Suppressor macrophage treated with lipopolysaccharide for 1 hour (primary cell): Measurements from ENCODE around the gene HIVEP2.

ENCODE experiments used
- DNase-seq, 3 donors: peaks; one replicate each; pipeline ENCODE4 v3.0.0-alpha.2; 2020 to 2022

The HIVEP2 gene

GRCh38 chr6:142771162-142771561 is 173.8 kb downstream of the HIVEP2 start:
- no peak for DNase-seq

GRCh38 chr6:142765306-142765705 is 179.7 kb downstream of the HIVEP2 start:
- DNase-seq, result no peak

GRCh38 chr6:142764311-142764710 is 180.7 kb downstream of the HIVEP2 start:
- no peak for DNase-seq

DNA sequence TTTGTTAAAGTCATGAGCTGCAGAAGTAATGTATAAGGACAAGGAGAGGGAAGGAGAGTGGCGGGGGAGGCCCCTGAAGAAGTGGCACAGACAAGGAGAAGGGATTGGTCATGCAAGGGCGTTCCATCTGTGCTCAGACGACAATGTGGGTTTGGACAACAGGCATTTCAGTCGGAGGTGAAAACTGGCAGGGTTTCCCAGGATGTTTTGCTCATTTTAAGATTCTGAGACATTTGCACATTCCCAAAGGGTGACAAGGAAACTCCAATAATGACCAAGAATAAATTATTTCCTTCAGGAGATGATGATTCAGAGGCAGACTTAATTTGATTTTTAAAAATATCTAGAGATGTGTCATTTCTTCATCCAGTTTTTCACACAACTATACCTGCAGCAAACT is 181.8 kb downstream of the HIVEP2 start:
- DNase-seq, result no peak

- DNase-seq, result no peak
These were observed 183.2 kb downstream of the HIVEP2 start for GRCh38 chr6:142761756-142762155.

DNA sequence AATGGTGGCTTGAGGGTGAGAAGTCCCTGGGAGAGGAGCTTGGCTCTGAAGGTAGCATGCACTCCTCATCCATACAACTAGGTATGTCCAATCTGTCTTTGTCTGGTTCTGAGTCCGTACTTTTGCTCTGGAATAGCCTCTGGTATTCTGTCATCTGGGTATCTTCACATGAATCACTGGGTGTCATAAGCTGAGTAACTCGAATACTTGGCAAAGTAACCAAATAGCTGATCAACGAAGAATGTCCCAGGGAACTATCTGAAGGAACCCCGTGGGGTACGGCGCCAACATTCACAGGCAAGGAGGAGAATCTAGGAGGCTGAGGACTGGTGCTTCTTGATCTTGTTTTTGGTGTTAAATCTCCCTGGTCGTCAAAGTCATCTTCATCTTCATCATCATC is 184.8 kb downstream of the HIVEP2 start:
- no peak for DNase-seq

DNA sequence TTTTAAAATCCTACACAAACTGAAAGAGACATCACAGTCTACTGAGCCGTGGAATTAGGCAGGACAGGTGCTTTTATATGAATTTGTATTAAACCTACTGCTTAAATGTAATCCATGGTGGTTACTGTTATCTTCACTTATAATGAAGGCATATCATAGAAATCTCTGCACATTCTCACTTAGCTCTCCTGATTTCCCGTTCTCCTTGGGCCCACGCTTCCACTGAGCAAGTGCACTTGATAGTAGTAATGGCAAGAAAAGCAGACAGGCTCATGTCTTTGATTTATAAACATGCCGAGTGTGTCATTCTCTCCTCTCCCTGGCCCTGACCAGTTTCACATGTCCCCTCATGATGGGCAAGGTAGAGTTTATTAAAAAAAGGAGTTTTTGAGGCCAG is 186.3 kb downstream of the HIVEP2 start:
- no peak for DNase-seq

- DNase-seq, result no peak
These were observed 186.9 kb downstream of the HIVEP2 start for GRCh38 chr6:142757852-142758628.

- no peak for DNase-seq
These were observed 188.8 kb downstream of the HIVEP2 start for GRCh38 chr6:142756215-142756630.

- DNase-seq, result no peak
These were observed 191.8 kb downstream of the HIVEP2 start for GRCh38 chr6:142753196-142753595.

DNA sequence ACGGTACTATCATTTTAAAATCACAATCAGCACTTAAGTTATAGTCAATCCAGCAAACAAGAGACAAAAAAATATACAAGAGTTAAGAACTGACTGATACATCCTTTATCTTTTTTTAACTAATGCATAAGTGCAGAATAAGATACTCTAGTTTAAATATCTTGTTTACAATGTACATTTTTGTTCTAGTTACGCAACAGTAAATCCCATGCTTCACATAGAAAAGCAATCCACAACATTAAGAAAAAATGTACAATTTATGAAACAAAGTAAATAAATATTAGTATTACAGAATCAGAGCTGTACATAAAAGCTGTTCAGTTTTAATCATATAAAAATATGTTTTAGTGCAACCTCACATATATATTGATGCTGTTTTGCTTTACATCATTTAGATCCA is 192.6 kb downstream of the HIVEP2 start:
- no peak for DNase-seq

DNA sequence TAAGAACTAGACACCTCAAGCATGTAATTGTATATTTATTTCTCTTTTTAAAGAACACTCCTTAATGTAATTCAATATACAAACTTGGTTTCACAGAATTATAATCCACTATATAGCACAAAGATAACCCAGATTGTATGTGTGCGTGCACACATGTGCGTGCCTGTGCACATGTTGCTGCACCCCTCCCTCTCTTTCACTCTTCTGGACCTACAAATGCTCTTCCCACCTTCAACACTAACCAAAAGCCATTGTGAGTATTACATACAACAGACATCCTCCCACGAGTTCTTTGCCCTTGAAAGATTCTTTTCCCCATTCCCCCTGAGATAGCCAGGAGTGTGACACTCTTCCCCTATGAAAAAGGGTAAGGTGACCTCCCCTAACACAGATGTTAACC is 193.5 kb downstream of the HIVEP2 start:
- no peak for DNase-seq

DNA sequence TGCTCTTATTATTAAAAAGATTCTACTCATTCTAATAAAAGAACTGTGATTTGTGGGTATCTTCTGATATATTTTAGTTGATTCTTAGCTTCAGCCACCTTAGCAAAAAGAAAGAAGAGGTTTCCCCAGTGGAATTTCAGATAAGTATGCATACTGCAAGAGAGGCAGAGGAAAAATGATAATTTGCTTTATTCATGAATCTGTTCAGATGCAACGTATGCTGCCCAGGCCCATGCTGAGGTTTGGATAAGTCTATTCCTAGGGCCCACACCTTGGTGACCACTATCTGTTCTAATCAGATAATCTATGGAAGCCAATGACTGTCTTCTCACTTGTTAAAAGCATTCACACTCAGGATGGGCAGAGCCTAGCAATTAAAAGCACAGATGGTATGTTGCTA is 194.0 kb downstream of the HIVEP2 start:
- no peak for DNase-seq

GRCh38 chr6:142749556-142749955 is 195.4 kb downstream of the HIVEP2 start:
- no peak for DNase-seq

- peak; percentile 35 to 39 (median 35) for DNase-seq
These were observed 198.5 kb downstream of the HIVEP2 start for GRCh38 chr6:142746524-142746923.

- DNase-seq, result no peak
These were observed 200.1 kb downstream of the HIVEP2 start for GRCh38 chr6:142744836-142745235.

GRCh38 chr6:142740449-142740848 is 204.5 kb downstream of the HIVEP2 start:
- no peak for DNase-seq

GRCh38 chr6:142738731-142739130 is 206.2 kb downstream of the HIVEP2 start:
- DNase-seq, result no peak

- DNase-seq, result no peak
These were observed 207.0 kb downstream of the HIVEP2 start for GRCh38 chr6:142738035-142738396.

- peak; percentile 26 to 53 (median 41) for DNase-seq
These were observed 207.5 kb downstream of the HIVEP2 start for GRCh38 chr6:142737368-142738034.

DNA sequence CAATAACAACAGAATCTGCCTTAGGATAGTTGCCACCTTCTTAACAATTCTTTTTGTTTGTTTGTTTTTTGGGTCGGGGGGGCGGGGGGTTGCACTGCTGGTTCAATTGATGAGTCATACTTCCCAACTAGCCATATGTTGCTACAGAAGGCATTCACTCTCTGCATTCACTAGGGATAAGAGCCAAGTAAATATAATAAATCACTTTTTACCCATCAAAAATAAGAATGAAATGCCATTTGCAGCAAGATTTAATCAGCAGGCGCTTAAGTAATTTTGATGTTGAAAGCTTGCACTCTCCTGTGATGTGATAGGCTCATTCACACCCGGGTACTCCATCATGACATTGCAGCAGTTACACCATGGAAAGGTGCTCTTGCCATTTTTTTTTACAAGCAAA is 209.8 kb downstream of the HIVEP2 start:
- DNase-seq, result no peak

DNA sequence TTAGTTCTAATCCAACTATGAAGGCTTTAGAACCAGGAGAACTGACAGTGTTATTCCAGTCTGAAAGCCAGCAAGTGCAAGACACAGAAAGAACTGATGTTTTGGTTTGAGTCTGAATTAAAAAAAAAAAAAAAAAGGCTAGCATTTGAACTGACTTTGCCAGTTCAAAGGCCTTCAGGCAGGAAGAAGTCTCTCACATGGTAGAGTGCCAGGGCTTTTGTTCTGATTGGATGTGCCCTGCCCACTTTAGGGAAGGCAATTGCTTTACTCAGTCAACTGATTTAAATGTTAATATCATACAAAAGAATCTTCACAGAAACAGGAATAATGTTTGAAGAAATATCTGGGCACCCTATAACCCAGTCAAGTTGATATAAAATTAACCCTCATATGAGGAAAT is 212.2 kb downstream of the HIVEP2 start:
- no peak for DNase-seq

DNA sequence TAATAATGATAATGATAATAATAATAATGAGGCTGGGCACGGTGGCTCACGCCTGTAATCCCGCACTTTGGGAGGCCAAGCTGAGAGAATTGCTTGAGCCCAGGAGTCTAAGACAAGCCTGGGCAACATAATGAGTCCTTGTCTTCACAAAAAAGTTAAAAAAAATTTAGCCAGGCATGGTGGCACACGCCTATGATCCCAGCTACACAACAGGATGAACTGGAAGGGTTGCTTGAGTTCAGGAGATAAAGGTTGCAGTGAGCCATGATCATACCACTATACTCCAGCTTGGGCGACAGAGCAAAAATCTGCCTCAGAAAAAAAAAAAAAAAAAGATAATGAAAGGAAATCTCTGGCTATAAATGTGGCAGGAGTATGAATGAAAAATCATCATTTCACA is 213.4 kb downstream of the HIVEP2 start:
- no peak for DNase-seq

- no peak for DNase-seq
These were observed 215.4 kb downstream of the HIVEP2 start for GRCh38 chr6:142729618-142730017.
